ENCODE measurements around the gene RNF128. TPM values are rescaled to one million over a fixed set of nuclear protein-coding genes. Genes with fewer than 3 reads are reported as not detected.

Gene RNF128
- total and polyA plus RNA-seq, 2 of the 13 experiments (the other 11 are each of a cell fraction or from before 2014, with no cell fraction given), result 18.5 to 43.5 TPM

- TF ChIP-seq DNMT3B (CRISPR knock-in tag; conservative IDR thresholded peaks at IDR 0.05) (no peak), SSRP1 (CRISPR knock-in tag; IDR thresholded peaks at IDR 0.05) (no peak), ZNF460 (CRISPR knock-in tag; IDR thresholded peaks at IDR 0.05; ENCODE audit: borderline replicate concordance) (no peak), ZNF333 (CRISPR knock-in tag; IDR thresholded peaks at IDR 0.05; ENCODE audit: borderline replicate concordance) (no peak), ARID2 (CRISPR knock-in tag; IDR thresholded peaks at IDR 0.05; ENCODE audit: borderline replicate concordance) (no peak), EP300 (IDR thresholded peaks at IDR 0.05; ENCODE audit: low read depth in 2 of 2, low read length in 2 of 2) (peak in 1 of 2 experiments; percentile 22; a peak in 1 of 4 replicates), EP300 (CRISPR knock-in tag; IDR thresholded peaks at IDR 0.05; ENCODE audit: borderline replicate concordance) (no peak), MYPOP (CRISPR knock-in tag; IDR thresholded peaks at IDR 0.05) (no peak), GTF2F1 (IDR thresholded peaks at IDR 0.05; ENCODE audit: low read length) (no peak), ZNF142 (CRISPR knock-in tag; IDR thresholded peaks at IDR 0.05) (no peak), TEAD2 (CRISPR knock-in tag; IDR thresholded peaks at IDR 0.05) (no peak), ZC3H4 (CRISPR knock-in tag; IDR thresholded peaks at IDR 0.05; ENCODE audit: borderline replicate concordance) (no peak), ZNF605 (CRISPR knock-in tag; IDR thresholded peaks at IDR 0.05) (no peak), TFE3 (CRISPR knock-in tag; IDR thresholded peaks at IDR 0.05) (no peak), GATAD2A (CRISPR knock-in tag; IDR thresholded peaks at IDR 0.05) (0 out of 2 replicates have a peak, but pooled peaks have one; percentile 22), NCOA2 (CRISPR knock-in tag; IDR thresholded peaks at IDR 0.05) (no peak), TAF1 (CRISPR knock-in tag; IDR thresholded peaks at IDR 0.05) (no peak)
- TF ChIP-seq, protein P1, sequence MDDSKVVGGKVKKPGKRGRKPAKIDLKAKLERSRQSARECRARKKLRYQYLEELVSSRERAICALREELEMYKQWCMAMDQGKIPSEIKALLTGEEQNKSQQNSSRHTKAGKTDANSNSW (CRISPR knock-in tag; IDR thresholded peaks at IDR 0.05; ENCODE audit: borderline replicate concordance), result no peak
Observed at GRCh38 chrX:106780664-106781377, 54.3 kb downstream of the RNF128 start (continued).

Measured in HepG2 (cell line).